Measurements from ENCODE around the gene TFIP11.
"Not testable (repeated sequence)": the region's sequence is repeated elsewhere in the genome, so short reads cannot be mapped to it uniquely, and the experiment has no call there.

TFIP11 gene

DNA sequence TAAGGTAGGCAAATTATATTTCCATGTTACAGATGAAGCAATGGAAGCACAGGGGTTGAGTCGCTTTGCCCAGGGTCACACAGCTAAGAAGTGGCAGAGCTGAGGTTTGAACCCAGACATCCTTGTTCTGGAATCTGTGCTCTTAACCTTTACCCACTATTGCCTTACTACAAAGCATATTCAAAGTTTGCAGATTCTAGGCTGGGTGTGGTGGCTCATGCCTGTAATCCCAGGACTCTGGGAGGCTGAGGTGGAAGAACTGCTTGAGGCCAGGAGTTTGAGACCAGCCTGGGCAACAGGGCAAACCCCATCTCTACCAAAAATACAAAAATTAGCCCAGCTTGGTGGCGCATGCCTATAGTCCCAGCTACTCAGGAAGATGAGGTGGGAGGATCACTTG is 27.8 kb upstream of the TFIP11 start:
- no peak for DNase-seq

DNA sequence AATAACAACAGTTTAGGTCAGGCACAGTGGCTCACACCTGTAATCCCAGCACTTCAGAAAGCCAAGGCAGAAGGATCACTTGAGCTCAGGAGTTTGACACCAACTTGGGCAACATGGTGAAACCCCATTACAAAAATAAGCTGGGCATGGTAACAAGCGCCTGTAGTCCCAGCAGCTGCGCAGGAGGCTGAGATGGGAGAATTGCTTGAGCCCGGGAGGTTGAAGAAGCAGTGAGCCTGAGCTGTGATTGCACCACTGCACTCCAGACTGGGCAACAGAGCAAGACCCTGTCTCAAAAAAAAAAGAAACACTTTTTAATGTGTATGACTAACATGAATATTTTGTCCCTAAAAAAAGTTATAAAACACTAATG is 24.5 kb upstream of the TFIP11 start:
- no peak for DNase-seq

DNA sequence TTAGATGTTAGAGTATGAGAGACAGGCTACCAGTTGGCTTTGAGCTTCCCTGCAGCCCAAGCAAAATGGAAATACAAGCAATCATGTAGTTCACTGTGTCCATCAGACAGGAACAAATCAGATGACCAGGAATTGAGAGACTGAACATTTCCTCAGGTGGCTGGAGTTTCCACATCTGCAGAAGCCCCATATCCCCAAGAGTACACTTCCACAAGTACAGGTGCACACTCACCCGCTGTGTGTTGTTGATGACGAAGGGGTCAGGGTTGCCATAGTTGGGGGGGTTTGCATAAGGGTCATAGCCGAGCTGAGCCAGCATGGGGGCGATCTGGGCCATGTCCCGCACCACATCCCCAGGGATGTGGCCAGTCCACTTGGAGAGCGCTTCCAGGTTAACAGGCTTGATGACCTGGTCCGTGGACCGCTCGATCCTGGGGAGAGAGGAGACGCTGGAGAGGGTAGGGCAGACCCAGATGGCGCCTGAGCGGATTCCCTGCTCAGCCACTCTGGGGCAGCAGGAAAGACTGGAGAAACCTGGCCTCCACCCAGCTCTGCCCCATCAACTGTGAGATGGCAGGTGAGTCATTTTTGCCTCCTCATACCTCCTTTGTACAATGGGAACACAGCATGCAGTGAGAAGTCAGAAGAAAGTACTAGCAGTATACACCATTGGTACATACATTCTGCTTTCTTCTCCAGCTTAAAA is 23.9 kb upstream of the TFIP11 start:
- DNase-seq, result no peak

DNA sequence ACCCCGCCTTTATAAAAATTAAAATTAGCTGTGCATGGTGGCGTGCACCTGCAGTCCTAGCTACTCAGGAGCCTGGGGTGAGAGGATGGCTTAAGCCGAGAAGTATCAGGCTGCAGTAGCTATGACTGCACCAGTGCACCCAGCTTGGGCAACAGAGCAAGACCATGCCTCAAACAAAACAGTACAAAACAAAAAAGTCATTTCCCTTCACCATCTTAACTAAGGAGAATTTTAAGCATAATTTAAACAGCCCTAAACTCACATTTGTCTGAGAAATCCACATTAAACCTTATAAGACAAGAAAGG is 23.3 kb upstream of the TFIP11 start:
- DNase-seq, result no peak

DNA sequence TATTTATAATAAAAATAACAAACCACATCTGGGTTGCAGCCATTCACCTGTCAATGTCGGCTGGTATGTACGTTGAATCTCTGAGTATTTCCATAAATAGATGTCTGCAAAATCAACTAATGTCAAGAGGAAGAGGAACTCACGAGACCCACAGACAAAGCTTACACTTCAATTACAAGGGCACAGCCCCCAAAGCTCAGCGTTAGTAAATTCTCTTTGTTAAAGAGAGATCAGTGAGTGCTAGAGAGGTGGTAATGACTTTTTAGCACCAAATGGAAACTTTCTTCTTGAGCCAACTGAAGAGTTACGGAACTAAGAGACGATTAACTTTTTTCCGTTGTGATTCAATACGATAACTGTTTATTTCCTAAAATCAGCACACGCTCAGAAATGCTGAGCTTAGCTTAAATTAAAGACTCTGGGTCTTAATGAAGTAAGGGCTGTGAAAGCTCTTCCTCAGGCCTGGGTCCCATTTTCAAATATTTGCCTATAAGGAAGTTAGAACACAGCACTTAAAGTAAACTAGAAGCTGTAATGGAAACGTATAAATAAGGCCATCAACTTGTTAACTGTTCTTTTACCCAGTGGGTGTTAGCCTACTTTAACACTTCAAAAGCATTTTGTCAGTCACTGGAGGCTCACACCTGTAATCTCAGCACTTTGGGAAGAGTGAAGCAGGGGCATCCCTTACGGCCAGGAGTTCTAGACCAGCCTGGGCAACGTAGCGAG is 22.8 kb upstream of the TFIP11 start:
- DNase-seq, result no peak

DNA sequence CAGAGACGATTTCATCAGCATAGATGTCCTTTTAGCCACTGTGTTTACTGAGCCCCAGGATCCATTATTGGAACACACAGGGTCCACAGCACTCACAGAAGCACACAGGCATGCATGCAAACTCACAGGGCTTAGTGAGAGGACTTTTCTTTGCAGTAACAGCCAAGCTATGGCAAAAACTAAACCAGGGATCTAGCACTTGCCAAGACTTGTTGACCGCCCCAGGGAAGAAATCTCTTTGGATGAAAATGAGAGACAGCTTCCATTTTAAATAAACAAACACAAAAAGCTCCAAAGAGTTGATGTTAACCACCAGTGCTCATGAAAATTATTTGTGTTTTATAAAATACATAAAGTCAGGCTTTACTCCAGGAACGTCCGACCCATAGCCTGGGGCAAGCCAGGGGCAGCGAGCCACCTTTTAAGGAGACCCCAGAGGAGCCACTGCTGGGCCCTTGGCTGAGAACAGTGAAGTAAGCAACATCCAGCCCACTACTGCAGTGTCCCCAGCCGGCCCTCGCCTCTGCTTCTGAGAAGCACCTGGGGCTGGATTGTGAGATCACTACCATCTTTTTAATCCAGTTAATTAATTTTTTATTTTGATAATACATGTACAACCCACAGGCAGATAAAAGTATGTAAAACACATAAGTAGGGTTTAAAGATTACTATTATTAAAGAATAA is 22.0 kb upstream of the TFIP11 start:
- DNase-seq, result no peak

DNA sequence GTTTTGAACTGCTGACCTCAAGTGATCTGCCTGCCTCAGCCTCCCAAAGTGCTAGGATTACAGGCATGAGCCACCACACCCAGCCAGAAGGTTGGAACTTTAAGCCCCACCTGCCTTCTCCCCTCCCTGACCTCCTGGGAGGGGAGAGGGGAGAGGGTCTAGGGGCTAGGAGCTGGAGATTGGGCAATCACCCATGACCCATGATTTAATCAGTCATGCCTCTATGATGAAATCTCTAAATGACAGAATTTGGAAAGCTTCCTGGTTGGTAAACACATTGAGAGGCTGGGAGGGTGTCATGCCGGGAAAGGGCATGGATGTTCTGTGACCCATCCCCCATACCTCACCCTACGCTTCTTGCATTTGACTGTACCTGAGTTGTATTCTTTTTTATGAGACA is 17.1 kb upstream of the TFIP11 start:
- no peak for DNase-seq

DNA sequence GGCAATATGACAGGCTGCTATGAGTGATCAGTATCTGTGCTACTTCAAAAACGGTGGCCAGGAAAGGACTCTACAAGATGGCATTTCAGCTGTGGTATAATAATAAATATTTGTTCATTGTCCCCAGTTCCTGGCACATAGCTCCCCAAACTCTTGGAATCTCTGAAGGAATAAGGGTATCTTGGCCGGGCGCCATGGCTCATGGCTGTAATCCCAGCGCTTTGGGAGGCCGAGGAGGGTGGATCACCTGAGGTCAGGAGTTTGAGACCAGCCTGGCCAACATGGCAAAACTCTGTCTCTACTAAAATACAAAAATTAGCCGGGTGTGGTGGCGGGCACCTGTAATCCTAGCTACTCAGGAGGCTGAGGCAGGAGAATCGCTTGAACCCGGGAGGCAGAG is 16.2 kb upstream of the TFIP11 start:
- not testable (repeated sequence) for DNase-seq

DNA sequence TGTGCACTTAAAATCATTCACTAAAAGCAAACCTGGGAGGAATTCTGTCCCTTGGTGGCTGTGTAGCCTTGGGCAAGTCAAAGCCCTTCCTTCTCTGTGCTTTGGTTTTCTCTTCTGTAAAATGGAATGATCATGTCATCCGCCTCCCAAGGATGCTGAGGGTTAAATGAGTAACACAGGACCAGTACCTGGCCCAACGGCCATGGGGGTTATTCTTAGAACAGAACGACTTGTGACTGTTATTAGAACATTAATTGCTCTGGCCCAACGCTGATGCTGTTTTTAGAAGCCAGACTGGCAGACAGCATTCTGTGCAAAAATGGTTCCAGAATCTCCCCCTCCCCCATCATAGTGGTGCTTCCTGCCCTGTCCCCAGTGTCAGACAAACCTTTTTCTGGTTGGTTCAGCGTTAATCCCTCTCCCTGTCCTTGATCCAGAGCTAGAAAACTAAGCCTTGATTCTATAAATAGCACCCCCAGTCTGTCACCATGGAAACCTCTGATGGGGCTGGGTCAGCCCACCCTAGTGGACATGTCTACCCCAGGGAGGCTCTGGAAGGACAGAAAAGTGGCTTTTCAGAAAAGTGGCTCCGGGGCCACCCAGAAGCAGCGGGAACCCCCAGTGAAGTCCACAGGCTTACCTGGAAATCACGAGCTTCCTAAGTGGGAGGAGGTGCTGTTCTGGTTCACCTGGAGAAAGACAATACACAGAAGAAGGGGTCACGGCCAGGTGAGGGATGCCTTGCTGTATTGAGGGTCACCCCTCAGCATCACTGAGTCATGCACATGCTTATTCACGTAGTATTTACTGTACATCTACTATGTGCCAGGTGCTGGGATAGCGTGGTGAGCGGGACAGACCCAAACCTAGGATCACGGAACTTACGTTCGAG is 15.5 kb upstream of the TFIP11 start:
- DNase-seq, result no peak

DNA sequence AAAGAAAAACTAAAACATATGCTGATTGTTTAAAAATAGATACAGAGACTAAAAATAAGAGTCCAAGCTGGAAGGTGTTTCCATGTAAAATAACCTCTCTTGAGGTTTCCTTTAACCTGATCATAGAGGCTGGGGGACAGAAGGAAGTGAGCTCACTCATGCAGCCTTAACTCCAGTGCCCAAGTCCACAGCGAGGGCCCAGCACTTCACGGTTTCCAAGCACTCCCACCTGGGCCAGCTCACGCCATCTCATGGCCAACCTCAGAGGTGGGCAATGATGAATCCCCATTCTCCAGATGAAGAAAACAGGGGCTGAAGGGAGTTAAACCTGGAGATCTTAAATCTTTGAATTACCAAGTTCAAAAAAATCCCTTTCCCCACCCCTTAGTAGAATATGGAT is 14.9 kb upstream of the TFIP11 start:
- no peak for DNase-seq

DNA sequence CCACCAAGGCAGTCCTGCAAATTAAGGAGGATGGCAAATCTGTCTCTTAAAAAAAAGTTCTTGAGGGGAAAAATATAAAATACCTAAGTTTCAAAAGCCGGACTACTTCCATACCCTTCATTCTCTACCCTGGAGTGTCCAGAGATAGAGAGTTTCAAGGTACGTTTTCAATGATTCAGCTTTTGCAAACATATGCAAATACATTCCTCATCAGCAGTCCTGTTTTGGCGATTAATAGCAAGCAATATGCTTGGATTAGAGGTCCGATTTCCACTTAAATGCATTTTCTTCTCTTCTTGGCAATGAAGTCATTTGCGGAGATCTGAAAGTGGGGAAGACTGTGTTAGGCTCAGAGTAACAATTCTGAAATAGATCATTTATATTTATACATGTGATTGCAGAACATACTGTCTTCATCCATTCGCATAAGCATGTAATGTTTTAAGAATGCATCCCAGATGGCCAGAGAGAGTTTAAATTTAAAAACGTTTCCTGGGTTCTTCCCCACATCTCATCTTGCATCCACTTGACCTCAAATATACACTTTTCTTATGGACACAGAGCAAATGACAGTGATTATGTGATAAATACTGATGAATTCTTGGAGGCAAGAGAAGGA is 13.8 kb upstream of the TFIP11 start:
- no peak for DNase-seq

DNA sequence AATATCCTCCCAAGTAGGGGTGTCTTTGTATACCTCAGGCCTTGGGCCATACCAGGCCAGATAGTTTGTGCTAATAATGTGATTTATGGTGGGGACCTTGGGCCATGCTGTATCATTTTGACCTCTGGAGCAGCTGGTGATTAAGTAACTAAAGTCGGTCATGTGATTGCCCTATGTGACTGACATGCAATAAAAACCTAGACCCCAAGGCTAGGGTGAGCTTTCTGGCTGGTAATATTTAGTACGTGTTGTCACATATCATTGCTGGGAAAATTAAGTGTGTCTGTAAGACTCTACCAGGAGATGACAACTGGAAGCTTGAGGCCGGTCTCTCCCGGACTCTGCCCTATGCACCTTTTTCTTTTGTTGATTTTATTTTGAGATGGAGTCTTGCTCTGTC is 12.6 kb upstream of the TFIP11 start:
- no peak for DNase-seq

DNA sequence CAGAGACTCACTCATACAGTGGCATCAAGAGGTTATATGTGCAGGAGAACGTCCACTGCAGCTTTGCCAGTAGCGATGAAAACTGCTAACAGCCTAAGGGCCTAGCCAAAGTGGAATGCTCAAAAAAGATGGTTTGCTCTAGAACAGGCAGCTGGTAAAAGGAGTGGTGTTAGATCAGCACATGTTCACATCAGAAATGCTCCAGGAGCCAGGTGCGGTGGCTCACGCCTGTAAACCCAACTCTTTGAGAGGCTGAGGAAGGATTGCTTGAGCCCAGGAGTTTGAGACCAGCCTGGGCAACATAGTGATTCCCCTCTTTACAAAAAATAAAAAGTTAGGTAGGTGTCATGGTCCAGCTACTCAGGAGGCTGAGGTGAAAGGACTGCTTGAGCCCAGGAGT is 10.3 kb upstream of the TFIP11 start:
- no peak for DNase-seq

DNA sequence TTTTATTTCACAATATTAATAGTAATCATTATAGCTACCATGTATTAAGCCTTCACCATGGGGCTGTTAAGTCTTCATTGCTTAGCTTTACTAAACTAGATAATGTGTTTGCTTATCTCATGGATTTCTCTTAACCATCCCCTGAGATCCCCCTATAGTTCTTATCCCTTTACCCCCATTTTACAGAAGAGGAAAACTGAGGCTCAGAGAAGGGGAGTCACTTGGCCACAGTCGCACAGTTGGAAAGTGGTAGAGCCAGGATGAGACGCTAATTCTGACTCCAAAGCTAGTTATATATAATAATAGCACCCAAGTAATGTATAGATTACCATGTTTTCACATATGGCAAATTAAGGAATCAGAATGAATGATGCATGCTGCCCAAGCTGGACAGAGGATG is 9.7 kb upstream of the TFIP11 start:
- no peak for DNase-seq

DNA sequence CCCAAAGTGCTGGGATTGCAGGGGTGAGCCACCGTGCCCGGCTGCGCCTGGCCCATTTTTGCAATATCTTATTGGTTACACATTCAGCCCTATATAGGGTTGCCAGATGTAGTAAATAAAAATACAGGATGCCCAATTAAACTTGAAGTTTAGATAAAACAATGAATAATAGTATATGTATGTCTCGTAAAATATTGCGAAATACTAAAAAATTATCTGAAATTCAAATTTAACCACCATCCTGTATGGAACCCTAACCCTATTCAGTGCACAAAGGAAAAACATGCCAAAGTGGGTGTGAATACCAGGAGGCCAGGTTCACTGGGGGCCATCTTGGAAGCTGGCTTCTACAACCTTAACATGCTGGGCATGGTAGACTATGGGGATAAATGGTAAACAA is 5.2 kb upstream of the TFIP11 start:
- DNase-seq, result no peak

DNA sequence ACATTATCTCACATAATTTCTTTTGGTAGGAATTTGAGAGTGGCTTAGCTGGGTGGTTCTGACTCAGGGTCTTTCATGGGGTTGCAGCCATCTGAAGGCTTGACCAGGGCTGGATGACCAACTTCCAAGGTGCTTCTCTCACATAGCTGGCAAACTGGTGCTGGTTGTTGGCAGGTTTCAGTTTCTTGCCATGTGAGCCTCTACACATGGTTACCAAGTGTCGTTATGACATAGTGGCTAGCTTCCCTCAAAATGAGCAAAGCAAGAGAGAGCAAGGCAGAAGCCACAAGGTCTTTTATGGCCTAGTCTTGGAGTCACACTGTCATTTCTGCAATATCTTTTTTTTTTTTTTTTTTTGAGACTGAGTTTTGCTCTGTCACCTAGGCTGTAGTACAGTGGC is 4.2 kb upstream of the TFIP11 start:
- no peak for DNase-seq

DNA sequence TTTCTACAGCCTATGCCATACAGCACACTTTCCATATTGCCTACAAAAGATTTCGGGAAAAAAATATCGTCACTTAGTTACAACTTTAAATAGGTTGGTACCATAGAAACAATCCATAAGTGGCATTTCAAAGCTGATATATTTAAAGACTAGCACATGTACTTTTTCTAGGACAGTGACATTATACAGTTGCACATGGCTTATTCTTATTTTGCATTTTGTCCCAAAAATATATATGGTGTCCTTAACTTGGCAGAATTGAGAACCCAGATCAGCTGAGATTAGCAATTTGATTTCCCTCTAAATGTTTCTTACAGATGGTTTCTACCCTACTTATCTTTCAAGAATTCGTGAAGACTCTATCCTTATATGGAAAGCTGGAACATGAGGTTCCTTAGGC is 3.7 kb upstream of the TFIP11 start:
- no peak for DNase-seq

DNA sequence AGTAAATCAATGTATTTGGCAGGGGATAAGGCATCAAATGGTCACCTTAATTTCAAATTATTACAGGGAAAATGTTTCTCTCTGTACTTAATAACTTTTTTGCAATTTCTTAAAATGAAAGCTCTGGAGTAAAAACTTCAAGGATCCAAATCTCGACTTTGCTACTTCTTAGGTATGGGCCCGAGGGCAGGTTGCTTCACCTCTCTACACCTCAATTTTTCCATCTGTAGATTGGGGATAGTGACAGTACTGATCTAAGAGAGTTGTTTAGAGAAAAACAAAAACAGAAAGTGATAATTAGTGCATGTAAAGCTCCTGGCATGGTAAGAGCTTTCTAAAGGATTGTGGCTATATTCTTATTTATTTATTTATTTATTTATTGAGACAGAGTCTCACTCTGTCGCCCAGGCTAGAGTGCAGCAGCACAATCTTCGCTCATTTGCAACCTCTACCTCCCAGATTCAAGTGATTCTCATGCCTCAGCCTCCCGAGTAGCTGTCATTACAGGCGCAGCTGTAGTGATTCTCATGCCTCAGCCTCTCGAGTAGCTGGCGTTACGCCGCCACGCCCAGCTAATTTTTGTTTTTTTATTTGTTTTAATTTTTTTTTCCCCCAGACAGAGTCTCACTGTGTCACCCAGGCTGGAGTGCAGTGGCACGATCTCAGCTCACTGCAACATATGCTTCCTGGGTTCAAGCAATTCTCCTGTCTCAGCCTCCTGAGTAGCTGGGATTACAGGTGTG is 2.3 kb upstream of the TFIP11 start:
- DNase-seq, result no peak

DNA sequence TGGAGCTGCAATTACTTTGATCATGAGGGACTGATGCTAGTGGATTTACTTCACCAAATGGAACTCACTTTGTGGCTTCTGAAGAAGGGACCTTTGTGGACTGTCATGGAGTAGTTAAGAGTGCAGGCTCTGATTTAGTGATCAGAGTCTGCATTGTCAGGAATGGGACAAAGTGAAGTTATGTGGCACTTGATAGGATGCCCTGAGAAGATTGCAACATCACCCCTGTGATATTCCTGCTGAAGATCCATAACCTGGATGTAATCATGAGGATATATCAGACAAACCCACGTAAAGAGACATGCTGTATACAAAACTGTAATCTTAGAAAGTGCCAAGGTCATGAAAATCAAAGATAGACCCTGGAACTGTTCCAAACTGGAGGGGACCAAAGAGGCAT is 1.6 kb upstream of the TFIP11 start:
- no peak for DNase-seq

DNA sequence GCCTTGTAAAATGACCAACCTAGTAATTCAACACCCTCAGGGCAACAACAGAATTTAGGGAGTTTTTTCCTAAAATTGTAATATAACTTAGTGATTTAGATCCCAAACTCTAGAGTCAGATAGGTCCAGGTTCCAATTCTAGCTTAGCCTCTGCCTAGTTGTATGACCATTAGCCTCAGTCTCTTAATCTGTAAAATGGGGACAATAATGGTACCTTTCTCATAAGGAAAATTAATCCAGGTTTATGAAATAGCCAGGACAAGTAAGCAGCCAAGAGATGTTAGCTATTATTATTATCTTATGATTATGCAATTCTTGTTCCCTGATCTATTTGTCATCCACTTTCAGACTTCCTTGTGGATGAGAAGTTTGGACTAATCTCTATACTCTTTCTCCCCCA is 4.1 kb downstream of the TFIP11 start:
- DNase-seq, result no peak

DNA sequence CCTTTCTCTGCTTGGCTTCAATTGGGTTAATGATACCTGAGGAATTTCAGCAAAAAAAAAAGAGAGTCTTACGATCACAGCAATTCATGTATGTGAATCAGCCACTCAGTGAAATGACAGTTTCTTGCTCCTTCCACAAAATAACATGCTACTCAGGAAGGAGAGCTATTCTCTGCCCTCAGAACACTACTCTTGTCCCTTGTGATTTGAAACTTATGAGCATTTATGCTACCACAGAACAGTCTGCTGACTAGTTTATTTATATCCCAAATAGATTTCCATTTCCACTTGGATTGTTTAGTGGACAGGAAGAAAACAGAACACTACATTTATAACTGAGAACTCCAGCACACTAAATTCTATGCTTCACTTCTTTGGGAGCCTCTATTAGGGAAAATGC is 8.5 kb downstream of the TFIP11 start:
- no peak for DNase-seq
